DMS153 (cell line): ENCODE data around the gene ANKRD33B.
"Not testable (repeated sequence)": the region's sequence is repeated elsewhere in the genome, so short reads cannot be mapped to it uniquely, and the experiment has no call there.

Source experiments
- DNase-seq: peaks from one replicate; lab custom pipeline; 2025; lab: John Stamatoyannopoulos, UW

ANKRD33B gene

GRCh38 chr5:10559151-10559550 is 4.7 kb upstream of the ANKRD33B start:
- no peak for DNase-seq

GRCh38 chr5:10559871-10560270 is 4.0 kb upstream of the ANKRD33B start:
- no peak for DNase-seq

GRCh38 chr5:10562201-10563109 is 1.4 kb upstream of the ANKRD33B start:
- DNase-seq: no peak

- no peak for DNase-seq
These were observed 543 bp upstream of the ANKRD33B start for GRCh38 chr5:10563110-10563944.

GRCh38 chr5:10564838-10565784 is 1.2 kb downstream of the ANKRD33B start:
- no peak for DNase-seq

GRCh38 chr5:10565785-10566542 is 2.1 kb downstream of the ANKRD33B start:
- DNase-seq: no peak

- no peak for DNase-seq
These were observed 2.7 kb downstream of the ANKRD33B start for GRCh38 chr5:10566543-10567068.

GRCh38 chr5:10567121-10567591 is 3.3 kb downstream of the ANKRD33B start:
- DNase-seq: no peak

GRCh38 chr5:10567781-10568321 is 4.0 kb downstream of the ANKRD33B start:
- no peak for DNase-seq

- DNase-seq: not testable (repeated sequence)
These were observed 6.7 kb downstream of the ANKRD33B start for GRCh38 chr5:10570540-10570939.

GRCh38 chr5:10572451-10572850 is 8.6 kb downstream of the ANKRD33B start:
- no peak for DNase-seq

GRCh38 chr5:10573487-10574145 is 9.7 kb downstream of the ANKRD33B start:
- DNase-seq: no peak

GRCh38 chr5:10574879-10575278 is 11.0 kb downstream of the ANKRD33B start:
- not testable (repeated sequence) for DNase-seq

- DNase-seq: no peak
These were observed 12.4 kb downstream of the ANKRD33B start for GRCh38 chr5:10576121-10576789.

GRCh38 chr5:10576790-10577189 is 12.9 kb downstream of the ANKRD33B start:
- DNase-seq: no peak

GRCh38 chr5:10577371-10578292 is 13.8 kb downstream of the ANKRD33B start:
- DNase-seq: no peak

- no peak for DNase-seq
These were observed 14.4 kb downstream of the ANKRD33B start for GRCh38 chr5:10578293-10578665.

GRCh38 chr5:10578869-10579268 is 15.0 kb downstream of the ANKRD33B start:
- DNase-seq: no peak
